H1 (cell line): Measurements from ENCODE around the gene NAPG. TPM values are rescaled to one million over a fixed set of nuclear protein-coding genes. Genes with fewer than 3 reads are reported as not detected.

Experiments used
- EP300 ChIP-seq, 2 experiments: IDR thresholded peaks; 1 replicate in 1 of 2; 2 replicates in 1 of 2; pipeline ENCODE4 v1.6.1; 2011 to 2012; ENCODE audit warnings: low read depth in 2 of 2, low read length in 2 of 2, mild to moderate bottlenecking in 2 of 2, borderline replicate concordance in 1 of 2, inconsistent platforms in 1 of 2, moderate library complexity in 1 of 2
- GABPA ChIP-seq: IDR thresholded peaks from 2 replicates; pipeline ENCODE4 v1.6.1; 2011; ENCODE audit warnings: mild to moderate bottlenecking, low read length, moderate library complexity, borderline replicate concordance; ENCODE audit not compliant: insufficient read depth
- GTF2F1 ChIP-seq: IDR thresholded peaks from 2 replicates; pipeline ENCODE4 v1.6.1; 2012; ENCODE audit warnings: low read depth, low read length, improper control_type of control experiment, borderline replicate concordance
- KDM1A ChIP-seq: fragments of 200-600, 300-600 bp; sonication (generic); IDR thresholded peaks from 2 replicates; pipeline ENCODE4 v1.7.1; 2016; ENCODE audit warnings: mild to moderate bottlenecking, low read length, borderline replicate concordance
- POLR2A ChIP-seq, 2 experiments: IDR thresholded peaks; 1 replicate in 1 of 2; 2 replicates in 1 of 2; pipeline ENCODE4 v1.6.1; 2011; ENCODE audit warnings: low read depth in 2 of 2, low read length in 2 of 2, mild to moderate bottlenecking in 2 of 2; ENCODE audit errors: control extremely low read depth in 1 of 2
- SP2 ChIP-seq: IDR thresholded peaks from 2 replicates; pipeline ENCODE4 v1.6.1; 2012; ENCODE audit warnings: mild to moderate bottlenecking, low read length, inconsistent platforms
- SP4 ChIP-seq: IDR thresholded peaks from 2 replicates; pipeline ENCODE4 v1.6.1; 2012; ENCODE audit warnings: low read length, inconsistent platforms
- TAF7 ChIP-seq: optimal IDR thresholded peaks from 2 replicates; pipeline ENCODE3; 2011; ENCODE audit warnings: low read depth, mild to moderate bottlenecking, inconsistent platforms, low read length, moderate library complexity, borderline replicate concordance
- polyA plus RNA-seq, 7 experiments: library from polyadenylated mRNA; depleted of rRNA in 3 of 7; stranded (reverse) in 5 of 7; unstranded in 2 of 7; fragments of >200 nt in 5 of 7; fragments of 200-250 nt in 2 of 7; gene quantifications; 1 replicate in 5 of 7; 2 replicates in 1 of 7; 4 replicates in 1 of 7; pipeline versions ENCODE4 v1.2.1 to v1.2.3, GENCODE V29; 2011 to 2013; ENCODE audit warnings: missing spikeins in 2 of 7, mixed read lengths in 2 of 7
- total RNA-seq: library from RNA; stranded (reverse); fragmentation: NEBNext Ultra II Directional; extraction: Animal tissue kit (Norgen Biotek cat#: 25700); gene quantifications from 2 replicates; pipeline ENCODE4 v1.2.1, GENCODE V29; 2021
- TF ChIP-seq, protein P1 (sequence below): fragments of 300-600 bp; sonication (generic); IDR thresholded peaks from 2 replicates; pipeline ENCODE4 v1.7.1; 2012; ENCODE audit warnings: low read length, moderate library complexity, mild to moderate bottlenecking, inconsistent platforms; ENCODE audit not compliant: insufficient replicate concordance

The NAPG gene
- total and polyA plus RNA-seq, 2 of the 8 experiments (the other 6 are each of a cell fraction or from before 2014, with no cell fraction given) = 8.0 to 23.5 TPM

DNA sequence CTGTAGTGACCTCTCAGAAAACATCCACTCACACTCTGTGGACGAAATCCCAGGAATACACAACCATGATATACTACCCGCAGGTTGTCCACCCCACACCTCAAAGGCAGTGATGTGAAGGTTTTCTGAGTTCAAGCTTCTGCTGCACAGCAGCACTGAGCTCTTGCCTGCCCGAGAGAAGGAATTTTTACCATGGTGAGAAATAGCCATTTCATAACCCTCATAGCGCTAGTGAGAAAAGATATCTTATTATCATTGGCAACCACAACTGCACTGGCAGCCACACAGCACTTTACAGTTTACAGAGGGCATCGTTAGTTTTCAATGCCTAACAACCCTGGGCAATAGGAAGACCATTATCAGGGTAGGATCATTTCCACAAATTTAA, 36.9 kb downstream of the NAPG start (continued):
- TF ChIP-seq, protein P1, sequence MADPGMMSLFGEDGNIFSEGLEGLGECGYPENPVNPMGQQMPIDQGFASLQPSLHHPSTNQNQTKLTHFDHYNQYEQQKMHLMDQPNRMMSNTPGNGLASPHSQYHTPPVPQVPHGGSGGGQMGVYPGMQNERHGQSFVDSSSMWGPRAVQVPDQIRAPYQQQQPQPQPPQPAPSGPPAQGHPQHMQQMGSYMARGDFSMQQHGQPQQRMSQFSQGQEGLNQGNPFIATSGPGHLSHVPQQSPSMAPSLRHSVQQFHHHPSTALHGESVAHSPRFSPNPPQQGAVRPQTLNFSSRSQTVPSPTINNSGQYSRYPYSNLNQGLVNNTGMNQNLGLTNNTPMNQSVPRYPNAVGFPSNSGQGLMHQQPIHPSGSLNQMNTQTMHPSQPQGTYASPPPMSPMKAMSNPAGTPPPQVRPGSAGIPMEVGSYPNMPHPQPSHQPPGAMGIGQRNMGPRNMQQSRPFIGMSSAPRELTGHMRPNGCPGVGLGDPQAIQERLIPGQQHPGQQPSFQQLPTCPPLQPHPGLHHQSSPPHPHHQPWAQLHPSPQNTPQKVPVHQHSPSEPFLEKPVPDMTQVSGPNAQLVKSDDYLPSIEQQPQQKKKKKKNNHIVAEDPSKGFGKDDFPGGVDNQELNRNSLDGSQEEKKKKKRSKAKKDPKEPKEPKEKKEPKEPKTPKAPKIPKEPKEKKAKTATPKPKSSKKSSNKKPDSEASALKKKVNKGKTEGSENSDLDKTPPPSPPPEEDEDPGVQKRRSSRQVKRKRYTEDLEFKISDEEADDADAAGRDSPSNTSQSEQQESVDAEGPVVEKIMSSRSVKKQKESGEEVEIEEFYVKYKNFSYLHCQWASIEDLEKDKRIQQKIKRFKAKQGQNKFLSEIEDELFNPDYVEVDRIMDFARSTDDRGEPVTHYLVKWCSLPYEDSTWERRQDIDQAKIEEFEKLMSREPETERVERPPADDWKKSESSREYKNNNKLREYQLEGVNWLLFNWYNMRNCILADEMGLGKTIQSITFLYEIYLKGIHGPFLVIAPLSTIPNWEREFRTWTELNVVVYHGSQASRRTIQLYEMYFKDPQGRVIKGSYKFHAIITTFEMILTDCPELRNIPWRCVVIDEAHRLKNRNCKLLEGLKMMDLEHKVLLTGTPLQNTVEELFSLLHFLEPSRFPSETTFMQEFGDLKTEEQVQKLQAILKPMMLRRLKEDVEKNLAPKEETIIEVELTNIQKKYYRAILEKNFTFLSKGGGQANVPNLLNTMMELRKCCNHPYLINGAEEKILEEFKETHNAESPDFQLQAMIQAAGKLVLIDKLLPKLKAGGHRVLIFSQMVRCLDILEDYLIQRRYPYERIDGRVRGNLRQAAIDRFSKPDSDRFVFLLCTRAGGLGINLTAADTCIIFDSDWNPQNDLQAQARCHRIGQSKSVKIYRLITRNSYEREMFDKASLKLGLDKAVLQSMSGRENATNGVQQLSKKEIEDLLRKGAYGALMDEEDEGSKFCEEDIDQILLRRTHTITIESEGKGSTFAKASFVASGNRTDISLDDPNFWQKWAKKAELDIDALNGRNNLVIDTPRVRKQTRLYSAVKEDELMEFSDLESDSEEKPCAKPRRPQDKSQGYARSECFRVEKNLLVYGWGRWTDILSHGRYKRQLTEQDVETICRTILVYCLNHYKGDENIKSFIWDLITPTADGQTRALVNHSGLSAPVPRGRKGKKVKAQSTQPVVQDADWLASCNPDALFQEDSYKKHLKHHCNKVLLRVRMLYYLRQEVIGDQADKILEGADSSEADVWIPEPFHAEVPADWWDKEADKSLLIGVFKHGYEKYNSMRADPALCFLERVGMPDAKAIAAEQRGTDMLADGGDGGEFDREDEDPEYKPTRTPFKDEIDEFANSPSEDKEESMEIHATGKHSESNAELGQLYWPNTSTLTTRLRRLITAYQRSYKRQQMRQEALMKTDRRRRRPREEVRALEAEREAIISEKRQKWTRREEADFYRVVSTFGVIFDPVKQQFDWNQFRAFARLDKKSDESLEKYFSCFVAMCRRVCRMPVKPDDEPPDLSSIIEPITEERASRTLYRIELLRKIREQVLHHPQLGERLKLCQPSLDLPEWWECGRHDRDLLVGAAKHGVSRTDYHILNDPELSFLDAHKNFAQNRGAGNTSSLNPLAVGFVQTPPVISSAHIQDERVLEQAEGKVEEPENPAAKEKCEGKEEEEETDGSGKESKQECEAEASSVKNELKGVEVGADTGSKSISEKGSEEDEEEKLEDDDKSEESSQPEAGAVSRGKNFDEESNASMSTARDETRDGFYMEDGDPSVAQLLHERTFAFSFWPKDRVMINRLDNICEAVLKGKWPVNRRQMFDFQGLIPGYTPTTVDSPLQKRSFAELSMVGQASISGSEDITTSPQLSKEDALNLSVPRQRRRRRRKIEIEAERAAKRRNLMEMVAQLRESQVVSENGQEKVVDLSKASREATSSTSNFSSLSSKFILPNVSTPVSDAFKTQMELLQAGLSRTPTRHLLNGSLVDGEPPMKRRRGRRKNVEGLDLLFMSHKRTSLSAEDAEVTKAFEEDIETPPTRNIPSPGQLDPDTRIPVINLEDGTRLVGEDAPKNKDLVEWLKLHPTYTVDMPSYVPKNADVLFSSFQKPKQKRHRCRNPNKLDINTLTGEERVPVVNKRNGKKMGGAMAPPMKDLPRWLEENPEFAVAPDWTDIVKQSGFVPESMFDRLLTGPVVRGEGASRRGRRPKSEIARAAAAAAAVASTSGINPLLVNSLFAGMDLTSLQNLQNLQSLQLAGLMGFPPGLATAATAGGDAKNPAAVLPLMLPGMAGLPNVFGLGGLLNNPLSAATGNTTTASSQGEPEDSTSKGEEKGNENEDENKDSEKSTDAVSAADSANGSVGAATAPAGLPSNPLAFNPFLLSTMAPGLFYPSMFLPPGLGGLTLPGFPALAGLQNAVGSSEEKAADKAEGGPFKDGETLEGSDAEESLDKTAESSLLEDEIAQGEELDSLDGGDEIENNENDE = no peak
- TF ChIP-seq GABPA (no peak), KDM1A (no peak), TAF7 (no peak), POLR2A (IDR thresholded peaks at IDR 0.05; ENCODE audit: control extremely low read depth in 1 of 2, low read depth in 2 of 2, low read length in 2 of 2) (no peak), SP2 (no peak), EP300 (IDR thresholded peaks at IDR 0.05; ENCODE audit: borderline replicate concordance in 1 of 2, low read depth in 2 of 2, low read length in 2 of 2) (no peak), GTF2F1 (no peak), SP4 (no peak)
- TF ChIP-seq, all 59 proteins: peak for 0
